Fibroblast of mammary gland (primary cell): ENCODE results near the gene GET4.

Experiments used
- DNase-seq: peaks from one replicate; pipeline ENCODE4 v3.0.0-alpha.2; 2010; ENCODE audit warnings: low read depth
- H3K4me3 ChIP-seq: 2 replicates; pipeline ENCODE4 v1.5.1; 2011; ENCODE audit warnings: low read depth, mild to moderate bottlenecking, low read length, moderate library complexity; ENCODE audit not compliant: control insufficient read depth
- TF ChIP-seq, protein P1 (sequence below): conservative IDR thresholded peaks from 2 replicates; pipeline ENCODE4 v1.5.1; 2011; ENCODE audit warnings: low read depth, low read length, inconsistent platforms; ENCODE audit not compliant: control insufficient read depth, insufficient read depth

GET4 gene

DNA sequence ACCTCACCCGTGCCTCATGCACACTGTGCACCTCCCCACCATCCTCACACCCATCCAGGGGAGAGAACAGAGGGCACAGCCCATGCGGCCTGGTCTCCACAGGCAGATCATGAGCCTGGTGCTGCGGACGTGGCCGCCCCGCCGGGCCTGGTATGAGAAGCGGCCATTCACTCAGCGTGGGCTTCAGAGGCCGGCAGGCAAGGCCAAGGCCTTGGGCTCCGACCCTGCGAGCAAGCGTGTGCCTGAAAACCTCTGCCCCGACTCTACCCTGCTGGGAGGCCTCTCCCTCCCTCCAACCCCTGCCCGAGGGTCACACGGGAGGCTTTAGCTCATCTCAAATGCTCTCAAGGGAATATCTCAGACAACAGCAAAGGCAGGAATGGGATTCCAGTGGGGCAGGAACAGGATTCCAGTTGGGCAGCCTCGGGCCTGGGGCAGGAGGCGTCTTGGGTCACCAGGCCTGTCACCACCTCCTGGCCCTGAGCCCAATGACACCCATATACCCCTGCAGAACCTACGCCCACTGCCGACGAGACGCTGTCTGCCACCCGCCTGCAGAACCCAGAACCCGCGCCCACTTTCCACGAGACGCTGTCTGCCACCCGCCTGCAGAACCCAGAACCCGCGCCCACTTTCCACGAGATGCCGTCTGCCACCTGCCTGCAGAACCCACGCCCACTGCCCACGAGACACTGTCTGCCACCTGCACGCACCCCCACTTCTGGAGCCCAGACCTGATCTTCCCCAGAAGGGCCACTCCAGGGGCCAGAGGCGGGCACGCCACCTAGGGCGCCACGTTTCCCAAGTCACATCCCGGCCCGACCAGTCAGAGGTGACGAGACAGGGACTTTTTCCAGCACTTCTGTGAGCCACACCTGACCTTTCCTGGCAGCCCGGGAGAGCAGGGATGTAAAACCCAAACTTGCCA lies 39.2 kb downstream of the GET4 start:
- TF ChIP-seq, protein P1, sequence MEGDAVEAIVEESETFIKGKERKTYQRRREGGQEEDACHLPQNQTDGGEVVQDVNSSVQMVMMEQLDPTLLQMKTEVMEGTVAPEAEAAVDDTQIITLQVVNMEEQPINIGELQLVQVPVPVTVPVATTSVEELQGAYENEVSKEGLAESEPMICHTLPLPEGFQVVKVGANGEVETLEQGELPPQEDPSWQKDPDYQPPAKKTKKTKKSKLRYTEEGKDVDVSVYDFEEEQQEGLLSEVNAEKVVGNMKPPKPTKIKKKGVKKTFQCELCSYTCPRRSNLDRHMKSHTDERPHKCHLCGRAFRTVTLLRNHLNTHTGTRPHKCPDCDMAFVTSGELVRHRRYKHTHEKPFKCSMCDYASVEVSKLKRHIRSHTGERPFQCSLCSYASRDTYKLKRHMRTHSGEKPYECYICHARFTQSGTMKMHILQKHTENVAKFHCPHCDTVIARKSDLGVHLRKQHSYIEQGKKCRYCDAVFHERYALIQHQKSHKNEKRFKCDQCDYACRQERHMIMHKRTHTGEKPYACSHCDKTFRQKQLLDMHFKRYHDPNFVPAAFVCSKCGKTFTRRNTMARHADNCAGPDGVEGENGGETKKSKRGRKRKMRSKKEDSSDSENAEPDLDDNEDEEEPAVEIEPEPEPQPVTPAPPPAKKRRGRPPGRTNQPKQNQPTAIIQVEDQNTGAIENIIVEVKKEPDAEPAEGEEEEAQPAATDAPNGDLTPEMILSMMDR = no peak
- no peak overlapping the region for H3K4me3 ChIP-seq
- DNase-seq = no peak

DNA sequence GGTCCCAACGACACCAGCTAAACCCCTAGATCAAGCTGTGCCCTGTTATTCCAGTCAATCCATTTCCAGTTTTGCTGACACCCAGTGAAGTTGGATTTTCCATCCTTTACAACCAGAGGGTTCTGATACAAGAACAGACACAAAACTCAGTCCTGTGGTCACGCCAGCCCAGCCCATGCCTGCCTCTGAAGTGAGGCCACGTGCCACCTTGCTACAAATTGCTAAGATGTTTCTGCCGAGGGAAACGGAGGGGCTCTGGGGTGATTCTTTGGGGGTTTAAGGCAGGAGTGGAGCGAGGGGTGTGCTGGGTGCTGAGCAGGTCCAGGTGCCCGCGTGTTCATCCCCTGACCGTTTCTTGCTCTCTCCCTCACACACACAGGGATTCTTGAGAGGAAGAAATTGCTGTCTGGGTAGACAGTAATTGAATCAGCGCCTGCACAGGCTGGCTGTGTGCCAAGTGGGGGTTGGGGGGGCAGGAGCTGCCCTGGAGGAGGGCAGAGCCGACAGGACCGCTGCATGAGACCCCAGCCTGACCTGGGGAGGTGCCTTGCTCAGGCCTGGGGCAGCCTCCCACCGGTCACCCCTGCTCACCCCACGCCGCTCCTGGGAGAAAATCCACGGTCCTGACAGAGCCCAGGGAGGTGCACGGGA lies 40.1 kb downstream of the GET4 start:
- H3K4me3 ChIP-seq = no peak overlapping the region
- no peak for DNase-seq
- TF ChIP-seq, protein P1 = no peak

GRCh38 chr7:917255-918117 lies 41.1 kb downstream of the GET4 start:
- H3K4me3 ChIP-seq = no peak overlapping the region
- no peak for DNase-seq
- TF ChIP-seq, protein P1 = no peak

- no peak for DNase-seq
- TF ChIP-seq, protein P1 = no peak
- H3K4me3 ChIP-seq = no peak overlapping the region
These were observed 41.7 kb downstream of the GET4 start for GRCh38 chr7:918118-918425.

GRCh38 chr7:918441-919113 lies 42.2 kb downstream of the GET4 start:
- H3K4me3 ChIP-seq = no peak overlapping the region
- DNase-seq = no peak
- TF ChIP-seq, protein P1 = no peak

DNA sequence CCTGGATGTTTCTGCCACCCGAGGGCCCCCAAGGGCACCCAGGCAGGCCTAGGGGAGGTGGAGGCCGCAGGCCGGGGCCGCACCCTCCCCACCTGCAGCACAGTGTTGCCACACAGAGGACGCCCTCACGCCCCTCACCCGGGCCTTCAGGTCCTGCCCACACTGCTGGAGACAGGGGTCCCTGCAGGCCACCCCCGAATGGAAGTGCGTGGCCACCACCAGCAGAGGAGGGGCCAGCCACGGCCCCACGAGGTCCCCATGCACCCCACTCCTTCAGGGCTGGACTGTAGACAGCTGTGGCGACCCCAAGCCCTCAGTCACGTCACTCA lies 42.7 kb downstream of the GET4 start:
- TF ChIP-seq, protein P1 = no peak
- no peak overlapping the region for H3K4me3 ChIP-seq
- no peak for DNase-seq
